GM12865 (cell line): ENCODE results near the gene LAMC3.

Source experiments
- DNase-seq: peaks from one replicate; pipeline ENCODE4 v3.0.0; 2010; ENCODE audit warnings: low read depth
- H3K4me3 ChIP-seq: 2 replicates; pipeline ENCODE4 v1.5.1; 2011; ENCODE audit warnings: mild to moderate bottlenecking, low read depth, low read length, control low read depth
- TF ChIP-seq, protein P1 (sequence below): IDR thresholded peaks from 2 replicates; pipeline ENCODE4 v1.5.1; 2011; ENCODE audit warnings: low read length, control low read depth, low read depth, inconsistent platforms; ENCODE audit not compliant: insufficient read depth; ENCODE audit errors: missing control alignments

Gene LAMC3

DNA sequence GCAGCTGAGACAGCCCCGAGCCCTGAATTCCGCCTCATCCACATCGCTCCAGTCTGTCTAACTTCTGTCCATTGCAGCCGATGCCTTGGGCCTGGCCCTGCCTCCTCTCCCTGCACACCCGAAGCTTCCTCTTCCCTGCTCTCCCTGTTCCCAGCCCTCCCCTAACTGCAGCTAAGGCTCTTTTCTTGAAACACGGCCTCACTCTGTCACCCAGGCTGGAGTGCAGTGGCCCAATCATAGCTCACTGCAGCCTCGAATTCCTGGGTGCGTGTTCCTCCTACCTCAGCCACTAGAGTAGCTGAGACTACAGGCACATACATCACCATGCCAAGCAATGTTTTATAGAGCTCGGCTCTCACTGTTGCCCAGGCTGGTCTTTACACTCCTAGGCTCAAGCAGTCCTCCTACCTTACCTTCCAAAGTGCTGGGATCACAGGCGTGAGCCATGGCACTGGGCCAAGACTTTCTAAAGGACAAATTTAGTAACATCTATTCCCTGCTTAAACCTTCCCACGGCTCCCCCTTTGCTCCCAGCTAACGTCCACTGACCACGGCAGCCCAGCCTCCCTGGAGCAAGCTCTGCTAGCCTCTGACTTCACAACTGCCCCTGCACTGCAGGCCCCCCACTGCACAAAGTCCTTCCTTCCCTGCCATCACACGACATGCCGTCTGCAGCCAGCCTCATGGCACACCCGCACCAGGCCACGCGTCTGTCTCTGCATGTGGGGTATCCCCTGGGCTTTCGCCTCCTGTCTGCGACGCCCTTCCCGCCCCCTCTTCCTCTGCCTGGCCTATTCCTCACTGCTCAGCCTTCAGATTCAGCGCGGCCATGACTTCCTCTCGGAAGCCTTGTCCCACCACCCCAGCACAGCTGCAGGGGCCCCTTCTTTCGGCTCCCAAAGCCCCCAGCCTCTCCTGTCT lies 28.6 kb downstream of the LAMC3 start:
- TF ChIP-seq, protein P1, sequence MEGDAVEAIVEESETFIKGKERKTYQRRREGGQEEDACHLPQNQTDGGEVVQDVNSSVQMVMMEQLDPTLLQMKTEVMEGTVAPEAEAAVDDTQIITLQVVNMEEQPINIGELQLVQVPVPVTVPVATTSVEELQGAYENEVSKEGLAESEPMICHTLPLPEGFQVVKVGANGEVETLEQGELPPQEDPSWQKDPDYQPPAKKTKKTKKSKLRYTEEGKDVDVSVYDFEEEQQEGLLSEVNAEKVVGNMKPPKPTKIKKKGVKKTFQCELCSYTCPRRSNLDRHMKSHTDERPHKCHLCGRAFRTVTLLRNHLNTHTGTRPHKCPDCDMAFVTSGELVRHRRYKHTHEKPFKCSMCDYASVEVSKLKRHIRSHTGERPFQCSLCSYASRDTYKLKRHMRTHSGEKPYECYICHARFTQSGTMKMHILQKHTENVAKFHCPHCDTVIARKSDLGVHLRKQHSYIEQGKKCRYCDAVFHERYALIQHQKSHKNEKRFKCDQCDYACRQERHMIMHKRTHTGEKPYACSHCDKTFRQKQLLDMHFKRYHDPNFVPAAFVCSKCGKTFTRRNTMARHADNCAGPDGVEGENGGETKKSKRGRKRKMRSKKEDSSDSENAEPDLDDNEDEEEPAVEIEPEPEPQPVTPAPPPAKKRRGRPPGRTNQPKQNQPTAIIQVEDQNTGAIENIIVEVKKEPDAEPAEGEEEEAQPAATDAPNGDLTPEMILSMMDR, result no peak
- H3K4me3 ChIP-seq, result no peak overlapping the region
- no peak for DNase-seq

DNA sequence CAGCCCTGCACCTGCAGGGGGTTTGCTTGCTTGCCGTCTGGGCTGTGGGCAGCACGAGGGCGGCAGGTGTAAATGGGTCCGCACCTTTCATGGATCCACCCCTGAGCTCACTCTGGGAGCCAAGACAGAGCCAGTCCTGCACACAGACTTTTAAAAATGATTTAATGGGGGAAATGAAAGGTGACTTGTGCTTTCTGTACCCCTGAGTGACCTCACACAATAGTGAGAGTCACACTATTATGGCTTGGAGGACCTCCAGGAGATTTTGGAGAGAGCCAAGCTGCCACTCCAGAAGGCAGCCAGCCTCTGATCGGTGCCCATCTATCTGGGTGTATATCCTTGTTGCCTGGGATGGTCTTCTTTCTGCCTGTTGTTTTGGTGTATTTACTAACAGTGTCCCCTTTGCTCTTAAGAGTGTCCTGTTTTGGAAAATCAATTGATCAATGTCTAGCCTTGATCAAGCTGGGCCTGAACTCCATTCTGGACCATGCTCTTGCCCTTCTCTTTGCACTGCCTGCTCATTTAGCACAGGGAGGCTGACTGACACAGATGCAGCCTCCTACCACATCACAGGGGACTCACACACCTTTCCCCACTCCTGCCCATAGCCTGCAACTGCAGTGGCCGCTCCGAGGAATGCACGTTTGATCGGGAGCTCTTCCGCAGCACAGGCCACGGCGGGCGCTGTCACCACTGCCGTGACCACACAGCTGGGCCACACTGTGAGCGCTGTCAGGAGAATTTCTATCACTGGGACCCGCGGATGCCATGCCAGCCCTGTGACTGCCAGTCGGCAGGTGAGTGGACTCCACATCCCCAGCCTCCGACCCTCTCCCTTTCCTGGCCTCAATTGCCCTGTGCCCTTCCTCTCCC lies 29.5 kb downstream of the LAMC3 start:
- TF ChIP-seq, protein P1, result no peak
- DNase-seq, result no peak

DNA sequence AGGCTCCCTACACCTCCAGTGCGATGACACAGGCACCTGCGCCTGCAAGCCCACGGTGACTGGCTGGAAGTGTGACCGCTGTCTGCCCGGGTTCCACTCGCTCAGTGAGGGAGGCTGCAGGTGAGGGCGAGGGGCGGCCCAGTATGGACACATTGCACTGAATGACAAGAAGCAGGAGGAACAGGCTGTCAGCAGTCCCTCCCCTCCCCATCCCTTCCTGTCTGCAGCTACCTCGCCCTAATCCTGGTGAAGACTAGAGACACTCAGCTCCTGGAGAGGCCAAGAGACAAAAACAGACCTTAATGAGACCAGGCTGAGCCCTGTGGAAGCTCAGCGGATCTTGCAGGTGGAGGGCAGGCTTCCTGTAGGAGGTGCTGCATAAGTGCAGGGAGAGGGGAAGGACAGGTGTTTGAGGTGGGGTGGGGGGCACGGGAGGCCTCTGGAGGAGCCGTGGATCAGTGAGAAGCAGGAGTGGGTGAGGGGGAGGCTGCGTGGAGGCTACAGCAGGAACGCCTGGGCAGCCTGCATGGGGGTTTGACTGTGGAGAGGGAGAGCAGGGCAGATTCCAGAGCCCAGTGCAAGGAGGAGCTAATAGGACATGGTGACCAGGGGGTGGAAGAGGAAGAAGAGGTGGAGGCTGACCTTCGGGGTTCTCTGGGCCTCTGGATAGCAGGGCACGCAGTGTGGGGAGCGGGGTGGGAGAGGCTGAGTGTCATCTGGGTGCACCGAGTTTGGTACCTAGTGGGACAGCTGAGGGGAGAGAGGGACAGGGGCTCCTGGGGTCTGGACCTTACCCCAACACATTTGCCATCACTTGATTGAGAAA lies 30.4 kb downstream of the LAMC3 start:
- TF ChIP-seq, protein P1, result no peak
- DNase-seq, result no peak
- no peak overlapping the region for H3K4me3 ChIP-seq

More for the DNA sequence above, 29.5 kb downstream of the LAMC3 start:
- H3K4me3 ChIP-seq, result no peak overlapping the region

DNA sequence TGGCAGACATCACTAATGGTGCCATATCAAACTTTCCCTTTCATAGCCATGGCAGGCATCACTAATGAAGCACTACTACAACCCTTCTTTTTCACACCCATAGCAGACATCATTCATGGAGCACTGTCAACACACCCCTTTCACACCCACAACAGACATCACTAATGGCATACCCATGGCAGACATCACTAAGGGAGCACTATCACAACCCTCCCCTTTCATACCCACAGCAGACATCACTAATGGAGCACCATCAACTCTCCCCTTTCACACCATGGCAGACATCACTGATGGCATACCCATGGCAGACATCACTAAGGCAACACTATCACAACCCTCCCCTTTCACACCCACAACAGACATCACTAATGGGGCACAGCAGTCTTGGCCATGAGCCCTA lies 33.7 kb downstream of the LAMC3 start:
- H3K4me3 ChIP-seq, result no peak overlapping the region
- TF ChIP-seq, protein P1, result no peak
- DNase-seq, result no peak

DNA sequence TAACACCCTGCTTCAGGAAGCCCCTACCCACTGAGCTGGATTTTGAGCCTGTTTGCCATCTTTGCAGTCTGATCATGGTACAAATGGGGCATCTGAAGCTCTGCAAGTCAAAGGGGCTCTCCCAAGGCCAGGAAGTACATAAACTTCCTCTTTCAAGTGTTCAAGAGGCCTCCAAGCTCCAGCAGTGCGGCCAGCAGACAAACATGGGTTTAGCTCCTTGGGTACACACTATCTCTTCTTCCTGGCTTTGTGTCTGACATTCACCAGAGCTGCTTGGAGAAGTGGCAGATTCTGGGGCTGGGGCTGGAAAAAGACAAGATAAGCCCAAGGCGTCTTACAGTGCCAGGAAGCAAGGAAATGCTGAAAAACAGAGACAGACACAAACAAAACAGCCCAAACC lies 34.1 kb downstream of the LAMC3 start:
- TF ChIP-seq, protein P1, result no peak
- no peak overlapping the region for H3K4me3 ChIP-seq

DNA sequence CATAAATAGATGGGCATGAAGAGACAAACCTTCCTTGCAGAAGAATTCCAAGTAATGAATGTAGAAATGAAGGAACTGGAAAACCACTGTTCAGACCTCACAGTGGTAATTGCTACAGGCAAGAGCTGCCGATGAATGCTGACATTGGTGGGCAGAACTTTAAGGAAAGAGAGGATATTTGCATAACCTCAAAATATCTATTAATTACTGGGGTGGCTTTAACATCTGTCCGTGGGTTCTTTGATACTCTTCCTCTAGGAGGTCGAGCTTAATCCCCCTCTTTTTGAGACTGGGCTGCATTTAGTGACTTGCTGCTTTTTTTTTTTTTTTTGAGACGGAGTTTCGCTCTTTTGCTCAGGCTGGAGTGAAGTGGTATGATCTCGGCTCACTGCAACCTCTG lies 34.7 kb downstream of the LAMC3 start:
- TF ChIP-seq, protein P1, result no peak
- no peak for DNase-seq
- no peak overlapping the region for H3K4me3 ChIP-seq

More for the DNA sequence above, 34.1 kb downstream of the LAMC3 start:
- peak; percentile 48 for DNase-seq
